Activated gamma-delta T cell treated with anti-CD3 and anti-CD28 coated beads, Interleukin-2, amount 50 U/mL, for 16 hours (primary cell): ENCODE results near the gene VRK2.
A peak's percentile ranks its signal among the peaks of the same experiment; 100 is the strongest.

Source experiments
- DNase-seq: peaks from one replicate; pipeline ENCODE4 v3.0.0-alpha.2; 2020; ENCODE audit warnings: low read depth

Gene VRK2

GRCh38 chr2:58046585-58047372 lies at the start of gene VRK2:
Gene VRK2, plus strand, starts transcription at chr2:58046806. Its CDS starts 2,026 bp downstream, at chr2:58048832.
- peak; percentile 58 for DNase-seq

- no peak for DNase-seq
Observed at GRCh38 chr2:58006256-58006951, 40.2 kb upstream of the VRK2 start.

GRCh38 chr2:58006952-58007284 lies 39.7 kb upstream of the VRK2 start:
- no peak for DNase-seq

GRCh38 chr2:58010599-58010998 lies 36.0 kb upstream of the VRK2 start:
- DNase-seq: no peak

- DNase-seq: no peak
Observed at GRCh38 chr2:58019229-58019628, 27.4 kb upstream of the VRK2 start.

- no peak for DNase-seq
Observed at GRCh38 chr2:58025150-58025933, 21.3 kb upstream of the VRK2 start.

- no peak for DNase-seq
Observed at GRCh38 chr2:58027029-58027428, 19.6 kb upstream of the VRK2 start.

- no peak for DNase-seq
Observed at GRCh38 chr2:58030771-58031170, 15.8 kb upstream of the VRK2 start.

GRCh38 chr2:58032016-58032763 lies 14.4 kb upstream of the VRK2 start:
- DNase-seq: no peak

- no peak for DNase-seq
Observed at GRCh38 chr2:58032764-58033080, 13.9 kb upstream of the VRK2 start.

GRCh38 chr2:58033530-58033929 lies 13.1 kb upstream of the VRK2 start:
- no peak for DNase-seq

- no peak for DNase-seq
Observed at GRCh38 chr2:58035352-58035751, 11.3 kb upstream of the VRK2 start.

- DNase-seq: no peak
Observed at GRCh38 chr2:58039170-58039611, 7.4 kb upstream of the VRK2 start.

- no peak for DNase-seq
Observed at GRCh38 chr2:58042486-58042970, 4.1 kb upstream of the VRK2 start.

GRCh38 chr2:58044145-58044544 lies 2.5 kb upstream of the VRK2 start:
- DNase-seq: no peak

- DNase-seq: no peak
Observed at GRCh38 chr2:58045580-58046334, 849 bp upstream of the VRK2 start.

GRCh38 chr2:58046335-58046584 lies 346 bp upstream of the VRK2 start:
- DNase-seq: no peak

- no peak for DNase-seq
Observed at GRCh38 chr2:58047373-58047935, 848 bp downstream of the VRK2 start.

GRCh38 chr2:58047961-58048360 lies 1.4 kb downstream of the VRK2 start:
- no peak for DNase-seq

- no peak for DNase-seq
Observed at GRCh38 chr2:58051445-58051844, 4.8 kb downstream of the VRK2 start.

GRCh38 chr2:58052978-58053377 lies 6.4 kb downstream of the VRK2 start:
- no peak for DNase-seq
